Measurements from ENCODE around the gene WFIKKN1. TPM values are rescaled to one million over a fixed set of nuclear protein-coding genes. Genes with fewer than 3 reads are reported as not detected.

WFIKKN1 gene
- total and polyA plus RNA-seq, 2 of the 13 experiments (the other 11 are each of a cell fraction or from before 2014, with no cell fraction given) = 1.7 to 4.9 TPM

GRCh38 chr16:678858-679813, 48.4 kb downstream of the WFIKKN1 start (continued):
- peak; percentile 77 for TF ChIP-seq ZFP91 (CRISPR knock-in tag; IDR thresholded peaks at IDR 0.05; ENCODE audit: borderline replicate concordance)
- TF ChIP-seq SRF (IDR thresholded peaks at IDR 0.05; ENCODE audit: low read depth, low read length) = no peak
- TF ChIP-seq, protein P1, sequence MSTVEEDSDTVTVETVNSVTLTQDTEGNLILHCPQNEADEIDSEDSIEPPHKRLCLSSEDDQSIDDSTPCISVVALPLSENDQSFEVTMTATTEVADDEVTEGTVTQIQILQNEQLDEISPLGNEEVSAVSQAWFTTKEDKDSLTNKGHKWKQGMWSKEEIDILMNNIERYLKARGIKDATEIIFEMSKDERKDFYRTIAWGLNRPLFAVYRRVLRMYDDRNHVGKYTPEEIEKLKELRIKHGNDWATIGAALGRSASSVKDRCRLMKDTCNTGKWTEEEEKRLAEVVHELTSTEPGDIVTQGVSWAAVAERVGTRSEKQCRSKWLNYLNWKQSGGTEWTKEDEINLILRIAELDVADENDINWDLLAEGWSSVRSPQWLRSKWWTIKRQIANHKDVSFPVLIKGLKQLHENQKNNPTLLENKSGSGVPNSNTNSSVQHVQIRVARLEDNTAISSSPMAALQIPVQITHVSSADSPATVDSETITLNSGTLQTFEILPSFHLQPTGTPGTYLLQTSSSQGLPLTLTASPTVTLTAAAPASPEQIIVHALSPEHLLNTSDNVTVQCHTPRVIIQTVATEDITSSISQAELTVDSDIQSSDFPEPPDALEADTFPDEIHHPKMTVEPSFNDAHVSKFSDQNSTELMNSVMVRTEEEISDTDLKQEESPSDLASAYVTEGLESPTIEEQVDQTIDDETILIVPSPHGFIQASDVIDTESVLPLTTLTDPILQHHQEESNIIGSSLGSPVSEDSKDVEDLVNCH (CRISPR knock-in tag; IDR thresholded peaks at IDR 0.05) = no peak
- peak; percentile 87; the same call in 1 of the 2 replicates for TF ChIP-seq ZNF589 (CRISPR knock-in tag; conservative IDR thresholded peaks at IDR 0.05)
- no peak for TF ChIP-seq ZNF576 (CRISPR knock-in tag; IDR thresholded peaks at IDR 0.05)
- TF ChIP-seq SIX1 (CRISPR knock-in tag; IDR thresholded peaks at IDR 0.05; ENCODE audit: borderline replicate concordance) = no peak
- TF ChIP-seq ZNF235 (CRISPR knock-in tag; IDR thresholded peaks at IDR 0.05; ENCODE audit: borderline replicate concordance) = no peak
- no peak; the same call in 1 of the 2 replicates for TF ChIP-seq ZMYM3 (CRISPR knock-in tag; IDR thresholded peaks at IDR 0.05)
- TF ChIP-seq FOXA3 (CRISPR knock-in tag; IDR thresholded peaks at IDR 0.05) = no peak
- TF ChIP-seq HMG20B (CRISPR knock-in tag; conservative IDR thresholded peaks at IDR 0.05) = 0 out of 2 replicates have a peak, but pooled peaks have one; percentile 15
- TF ChIP-seq RAD21 (CRISPR knock-in tag; IDR thresholded peaks at IDR 0.05) = no peak; the same call in 1 of the 2 replicates
- no peak for TF ChIP-seq CHCHD3 (CRISPR knock-in tag; IDR thresholded peaks at IDR 0.05)
- TF ChIP-seq ZNF280D (CRISPR knock-in tag; IDR thresholded peaks at IDR 0.05) = peak; percentile 58; the same call in 1 of the 2 replicates
- TF ChIP-seq ZNF775 (CRISPR knock-in tag; IDR thresholded peaks at IDR 0.05; ENCODE audit: borderline replicate concordance) = 0 out of 2 replicates have a peak, but pooled peaks have one; percentile 38
- peak; percentile 55; the same call in 1 of the 2 replicates for TF ChIP-seq ZBTB46 (CRISPR knock-in tag; IDR thresholded peaks at IDR 0.05; ENCODE audit: borderline replicate concordance)
